ENCODE results near the gene SYS1. TPM values are rescaled to one million over a fixed set of nuclear protein-coding genes. Genes with fewer than 3 reads are reported as not detected.

The SYS1 gene
- total RNA-seq, 4 donors from 2014 or later: 30.9 to 49.5 (median 38.7) TPM

DNA sequence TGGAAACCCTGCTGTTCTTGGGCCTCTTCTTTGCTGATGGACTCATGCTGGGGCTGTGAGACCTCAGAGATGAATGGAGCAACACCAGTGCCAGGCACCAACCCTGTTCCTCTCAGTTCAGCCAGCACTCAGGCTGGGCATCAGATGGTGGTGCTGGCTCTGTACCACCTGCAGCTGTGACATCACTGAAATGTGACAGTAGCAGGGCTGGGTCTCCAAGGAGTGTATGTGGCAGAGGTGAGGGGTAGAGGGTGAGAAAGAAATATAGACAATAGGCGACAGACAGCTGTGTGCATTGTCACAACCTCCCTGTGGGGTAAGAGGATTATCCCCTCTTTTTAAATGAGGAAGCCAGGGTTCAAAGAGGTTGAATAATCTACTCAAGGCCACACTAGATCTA is 15.2 kb downstream of the SYS1 start, which contains the start of gene TP53TG5:
TSS of gene TP53TG5 (minus strand) at position 135 of the 400 bp plus-strand sequence. CDS start at position 46, 89 bp downstream.
- DNase-seq (ENCODE audit: low spot score in 2 of 2): no peak

DNA sequence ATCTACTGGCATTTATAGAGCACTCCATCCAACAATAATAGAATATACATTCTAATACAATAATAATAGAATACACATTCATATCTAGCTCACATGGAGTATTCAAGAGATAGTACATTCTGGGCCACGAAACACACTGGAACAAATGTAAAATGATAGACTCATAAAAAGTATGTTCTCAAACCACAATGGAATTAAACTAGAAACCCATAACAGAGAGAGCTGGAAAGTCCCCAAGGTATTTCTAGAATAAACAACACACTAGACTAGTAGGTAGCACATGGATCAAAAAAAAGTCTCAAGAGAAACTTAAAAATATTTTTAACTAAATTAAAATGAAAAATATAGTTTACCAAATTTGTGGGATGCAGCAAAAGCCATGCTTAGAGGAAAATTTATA is 24.3 kb downstream of the SYS1 start:
- no peaks in the 10 kb centered on the region for H3K4me1 ChIP-seq
- 87% methylated on average over 1 of the region's 1 CpG for WGBS
- no peak for DNase-seq (ENCODE audit: low spot score in 2 of 2)
- H3K9me3 ChIP-seq: no peaks in the 10 kb centered on the region
- no peak overlapping the region for H3K4me3 ChIP-seq
- no peaks in the 10 kb centered on the region for H3K27me3 ChIP-seq
- H3K27ac ChIP-seq: no peak overlapping the region
- no peak for TF ChIP-seq POLR2AphosphoS5 (IDR thresholded peaks at IDR 0.05)
- no peak for TF ChIP-seq EP300 (IDR thresholded peaks at IDR 0.05)
- TF ChIP-seq POLR2A (IDR thresholded peaks at IDR 0.05): no peak
- TF ChIP-seq, protein P1, sequence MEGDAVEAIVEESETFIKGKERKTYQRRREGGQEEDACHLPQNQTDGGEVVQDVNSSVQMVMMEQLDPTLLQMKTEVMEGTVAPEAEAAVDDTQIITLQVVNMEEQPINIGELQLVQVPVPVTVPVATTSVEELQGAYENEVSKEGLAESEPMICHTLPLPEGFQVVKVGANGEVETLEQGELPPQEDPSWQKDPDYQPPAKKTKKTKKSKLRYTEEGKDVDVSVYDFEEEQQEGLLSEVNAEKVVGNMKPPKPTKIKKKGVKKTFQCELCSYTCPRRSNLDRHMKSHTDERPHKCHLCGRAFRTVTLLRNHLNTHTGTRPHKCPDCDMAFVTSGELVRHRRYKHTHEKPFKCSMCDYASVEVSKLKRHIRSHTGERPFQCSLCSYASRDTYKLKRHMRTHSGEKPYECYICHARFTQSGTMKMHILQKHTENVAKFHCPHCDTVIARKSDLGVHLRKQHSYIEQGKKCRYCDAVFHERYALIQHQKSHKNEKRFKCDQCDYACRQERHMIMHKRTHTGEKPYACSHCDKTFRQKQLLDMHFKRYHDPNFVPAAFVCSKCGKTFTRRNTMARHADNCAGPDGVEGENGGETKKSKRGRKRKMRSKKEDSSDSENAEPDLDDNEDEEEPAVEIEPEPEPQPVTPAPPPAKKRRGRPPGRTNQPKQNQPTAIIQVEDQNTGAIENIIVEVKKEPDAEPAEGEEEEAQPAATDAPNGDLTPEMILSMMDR (IDR thresholded peaks at IDR 0.05): no peak
- no peaks in the 10 kb centered on the region for H3K36me3 ChIP-seq

More for the DNA sequence above, 15.2 kb downstream of the SYS1 start, which contains the start of gene TP53TG5:
- Histone ChIP-seq H3K4me1 (peaks cover 7% of the 10 kb centered on the region), H3K27ac (no peak within 1 kb of the TSS), H3K4me3 (no peak within 1 kb of the TSS), H3K27me3 (no peaks in the 10 kb centered on the region), H3K9me3 (no peaks in the 10 kb centered on the region), H3K36me3 (no peaks in the 10 kb centered on the region)
- TF ChIP-seq EP300 (IDR thresholded peaks at IDR 0.05): no peak
- TF ChIP-seq POLR2AphosphoS5 (IDR thresholded peaks at IDR 0.05): no peak
- no peak for TF ChIP-seq POLR2A (IDR thresholded peaks at IDR 0.05)
- TF ChIP-seq, protein P1 (IDR thresholded peaks at IDR 0.05): no peak
- WGBS: 91% methylated on average over 1 of the region's 1 CpG

DNA sequence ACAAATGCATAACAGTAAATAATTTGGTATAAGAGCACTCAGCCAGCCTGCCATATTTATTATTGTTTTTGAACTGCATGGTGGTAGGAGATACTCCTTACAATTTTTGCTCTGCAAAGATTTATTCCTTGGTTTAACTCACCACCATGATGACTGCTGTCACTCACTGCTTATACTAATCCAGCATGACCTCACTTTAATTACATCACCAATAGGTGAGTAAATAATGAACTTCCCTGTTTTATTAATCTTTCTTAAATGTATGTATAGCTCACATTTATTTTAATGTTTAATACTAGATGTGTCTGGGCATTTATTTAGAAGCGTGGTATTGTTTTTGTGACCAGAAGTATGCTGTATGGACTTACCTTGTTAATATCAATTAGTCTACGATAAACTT is 28.0 kb downstream of the SYS1 start:
- no peaks in the 10 kb centered on the region for H3K9me3 ChIP-seq
- no peak overlapping the region for H3K27ac ChIP-seq
- no peaks in the 10 kb centered on the region for H3K27me3 ChIP-seq
- DNase-seq (ENCODE audit: low spot score in 2 of 2): no peak
- H3K4me3 ChIP-seq: no peak overlapping the region
- 95% methylated on average over 2 of the region's 2 CpGs for WGBS
- H3K4me1 ChIP-seq: no peaks in the 10 kb centered on the region
- peaks cover 4% of the 10 kb centered on the region for H3K36me3 ChIP-seq
- TF ChIP-seq EP300 (IDR thresholded peaks at IDR 0.05) (no peak), POLR2AphosphoS5 (IDR thresholded peaks at IDR 0.05) (no peak)
- TF ChIP-seq, protein P1 (IDR thresholded peaks at IDR 0.05): no peak

DNA sequence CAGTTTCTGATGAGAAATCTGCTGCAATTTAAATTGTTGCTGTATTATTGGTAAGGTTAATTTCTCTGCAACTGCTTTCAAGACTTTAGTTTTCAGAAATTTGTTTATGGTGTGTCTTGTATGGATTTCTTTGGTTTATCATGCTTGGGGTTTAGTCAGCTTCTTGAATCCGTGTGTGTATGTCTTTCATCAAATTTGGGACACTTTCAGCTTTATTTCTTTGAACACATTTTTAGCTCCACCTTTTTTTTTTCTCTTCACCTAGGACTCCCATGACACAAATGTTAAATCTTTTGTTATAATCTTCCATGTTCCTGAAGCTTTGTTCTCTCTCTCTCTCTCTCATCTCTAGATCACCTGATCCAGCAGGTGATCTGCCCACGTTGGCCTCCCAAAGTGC is 28.6 kb downstream of the SYS1 start:
- H3K36me3 ChIP-seq: peaks cover 4% of the 10 kb centered on the region
- H3K4me3 ChIP-seq: no peak overlapping the region
- DNase-seq (ENCODE audit: low spot score in 2 of 2): no peak
- 61% methylated on average over 2 of the region's 2 CpGs for WGBS
- TF ChIP-seq POLR2AphosphoS5 (IDR thresholded peaks at IDR 0.05): no peak
- TF ChIP-seq, protein P1 (IDR thresholded peaks at IDR 0.05): no peak
- no peak for TF ChIP-seq EP300 (IDR thresholded peaks at IDR 0.05)
- no peak overlapping the region for H3K27ac ChIP-seq
- no peaks in the 10 kb centered on the region for H3K9me3 ChIP-seq
- no peaks in the 10 kb centered on the region for H3K27me3 ChIP-seq
- no peaks in the 10 kb centered on the region for H3K4me1 ChIP-seq

DNA sequence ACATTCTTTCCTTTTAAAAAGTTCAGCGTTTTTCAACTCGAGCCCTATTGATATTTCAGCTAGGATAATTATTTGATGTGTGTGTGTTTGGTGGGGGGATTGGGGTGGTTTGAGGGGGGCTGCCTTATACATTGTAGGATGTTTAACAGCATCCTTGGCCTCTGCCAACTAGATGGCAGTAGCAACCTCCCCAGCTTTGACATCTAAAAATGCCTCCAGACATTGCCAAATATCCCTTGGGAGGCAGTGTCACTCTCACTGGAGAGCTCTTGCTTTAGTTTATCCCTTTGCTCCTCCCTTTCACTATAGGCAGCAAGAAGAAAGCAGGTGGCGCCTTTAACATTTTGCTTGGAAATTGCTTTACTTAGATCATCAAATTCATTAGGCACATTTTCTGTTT is 29.8 kb downstream of the SYS1 start:
- no peak overlapping the region for H3K27ac ChIP-seq
- no peak overlapping the region for H3K4me3 ChIP-seq
- 88% methylated on average over 3 of the region's 3 CpGs for WGBS
- no peaks in the 10 kb centered on the region for H3K9me3 ChIP-seq
- H3K36me3 ChIP-seq: peaks cover 4% of the 10 kb centered on the region
- TF ChIP-seq EP300 (IDR thresholded peaks at IDR 0.05): no peak
- TF ChIP-seq, protein P1 (IDR thresholded peaks at IDR 0.05): no peak
- TF ChIP-seq POLR2AphosphoS5 (IDR thresholded peaks at IDR 0.05): no peak
- TF ChIP-seq POLR2A (IDR thresholded peaks at IDR 0.05): no peak
- H3K27me3 ChIP-seq: no peaks in the 10 kb centered on the region
- H3K4me1 ChIP-seq: no peaks in the 10 kb centered on the region
- DNase-seq (ENCODE audit: low spot score in 2 of 2): no peak
